HG03108 (cell line): ENCODE measurements around the gene CEPT1.

Experiments used
- ATAC-seq: cut with Tn5 transposase; IDR thresholded peaks from one replicate; pipeline ENCODE4 v1.9.1; 2021; ENCODE audit warnings: moderate library complexity; ENCODE audit not compliant: unreplicated experiment

The CEPT1 gene

DNA sequence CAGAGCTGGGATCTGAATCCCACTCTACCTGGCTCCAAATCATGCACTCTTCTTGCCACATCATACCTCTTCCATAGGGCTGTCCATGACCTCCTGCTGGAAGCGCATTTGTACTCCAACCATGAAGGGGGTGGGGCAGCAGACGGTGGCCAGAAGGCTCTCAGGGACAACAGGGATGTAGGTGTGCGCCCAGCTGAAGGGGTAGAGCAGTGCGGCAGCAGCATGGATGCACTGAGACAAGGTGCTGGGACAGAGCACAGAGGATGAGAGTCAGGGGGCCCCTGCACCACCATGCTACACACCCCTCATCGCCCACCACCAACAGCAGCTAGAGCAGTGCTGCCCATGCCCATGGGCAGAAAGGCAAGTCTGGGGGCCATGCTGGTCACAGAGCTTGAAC, 52.1 kb downstream of the CEPT1 start:
- ATAC-seq = no peak

DNA sequence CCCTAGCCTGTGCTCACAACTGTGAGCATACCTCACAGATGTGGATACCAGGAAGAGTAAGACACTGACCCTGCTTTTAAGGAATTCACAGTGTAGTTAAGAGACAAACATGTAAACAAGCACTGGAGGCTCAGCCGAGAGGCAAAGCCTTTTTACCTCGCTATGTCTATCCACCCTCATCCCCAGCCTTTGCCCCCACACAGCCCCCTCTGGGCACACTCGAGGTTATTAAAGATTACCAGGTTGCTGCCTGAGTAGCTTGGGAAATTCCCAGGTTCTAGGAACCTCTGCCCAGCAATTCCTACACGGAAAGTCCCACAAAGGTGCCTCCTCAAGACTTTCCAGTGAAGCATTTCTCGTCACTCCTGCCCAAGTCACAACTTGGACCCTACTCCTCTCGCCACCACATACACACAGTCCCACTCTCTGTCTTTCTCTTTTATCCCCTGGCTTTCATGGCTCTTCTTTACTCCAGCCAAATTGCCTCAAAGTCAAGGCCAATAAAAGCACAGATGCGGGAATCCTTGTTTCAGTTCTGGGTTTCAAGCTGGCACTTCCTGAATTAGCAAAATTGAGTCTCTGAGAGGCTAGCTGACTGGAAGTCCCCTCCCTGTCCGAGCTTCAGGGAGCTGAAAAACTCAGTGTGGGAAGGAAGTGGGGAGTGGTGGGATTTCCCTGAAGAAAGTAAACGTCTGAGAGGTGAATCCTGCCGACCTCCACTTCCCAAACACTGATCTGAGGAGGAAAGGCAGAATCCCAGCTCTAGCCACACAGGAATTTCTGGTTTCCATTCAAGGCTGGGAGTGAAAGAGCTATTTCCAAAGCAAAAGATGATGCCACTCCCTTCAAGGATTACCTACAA, 52.9 kb downstream of the CEPT1 start:
- ATAC-seq = peak; percentile 39

DNA sequence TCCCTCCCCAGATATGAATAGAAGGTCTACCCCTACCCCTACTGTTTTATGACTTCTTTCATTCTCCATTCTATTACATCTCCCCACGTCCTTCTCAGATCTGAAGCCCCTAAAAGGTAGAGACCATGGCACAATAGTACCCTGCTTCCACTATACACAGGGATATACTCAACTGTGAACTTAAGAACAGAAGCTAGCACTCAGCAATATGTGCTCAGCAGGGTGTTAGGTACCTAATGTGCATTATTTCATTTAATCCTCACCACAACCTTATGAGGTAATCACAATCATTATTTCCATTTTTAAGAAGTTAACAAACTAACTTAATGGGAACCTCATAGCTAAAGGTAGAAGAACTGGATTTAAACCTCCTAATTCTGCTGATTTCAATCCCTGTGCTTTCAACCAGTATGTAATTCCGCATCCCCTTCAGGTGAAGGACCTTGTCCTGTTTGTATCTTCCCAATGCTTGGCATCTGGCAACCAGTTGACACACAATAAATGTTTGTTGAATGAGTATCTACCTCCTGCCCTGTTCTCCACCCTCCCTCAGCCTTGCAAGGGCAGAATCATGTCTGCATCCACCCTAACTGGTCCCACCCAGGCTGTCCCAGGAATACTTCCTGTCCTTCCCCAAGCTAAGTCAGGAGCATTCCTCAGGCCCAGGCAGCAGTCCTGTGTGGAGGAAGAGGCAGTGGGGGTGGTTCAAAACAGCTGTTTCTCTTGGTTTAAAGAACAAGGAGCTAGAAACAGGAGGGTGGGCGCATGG, 53.9 kb downstream of the CEPT1 start:
- no peak for ATAC-seq

DNA sequence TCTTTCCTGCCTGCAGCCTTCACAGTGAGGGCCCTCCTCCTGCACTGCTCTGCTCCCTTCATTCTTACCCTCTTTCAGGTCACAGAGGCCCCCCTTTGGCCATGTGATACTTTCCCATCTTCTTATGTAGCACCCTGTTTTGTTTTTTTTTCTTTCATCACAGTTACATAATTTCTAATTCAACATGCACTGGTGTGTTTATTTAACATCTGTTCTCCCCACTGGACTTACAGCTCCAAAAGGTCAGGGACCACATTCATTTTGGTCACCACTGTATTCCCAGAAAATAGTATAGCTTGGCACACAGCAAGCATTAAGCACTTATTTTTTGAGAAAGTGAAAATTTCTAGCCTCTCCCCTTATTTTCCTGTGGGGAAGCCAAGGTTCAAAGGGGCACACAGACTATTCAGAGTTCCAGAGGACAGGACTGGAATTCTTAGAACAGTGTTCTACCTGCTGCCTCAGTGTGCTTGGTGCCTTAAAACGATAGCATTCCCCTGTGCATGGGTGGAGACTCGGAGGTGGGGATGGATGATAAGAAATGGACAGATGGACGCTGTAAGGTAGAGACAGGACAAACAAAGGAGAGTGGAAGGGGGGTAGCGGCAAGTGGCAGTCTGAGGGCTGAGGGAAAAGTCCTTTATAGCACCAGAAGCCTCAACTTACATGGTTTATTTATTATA, 55.1 kb downstream of the CEPT1 start:
- no peak for ATAC-seq

DNA sequence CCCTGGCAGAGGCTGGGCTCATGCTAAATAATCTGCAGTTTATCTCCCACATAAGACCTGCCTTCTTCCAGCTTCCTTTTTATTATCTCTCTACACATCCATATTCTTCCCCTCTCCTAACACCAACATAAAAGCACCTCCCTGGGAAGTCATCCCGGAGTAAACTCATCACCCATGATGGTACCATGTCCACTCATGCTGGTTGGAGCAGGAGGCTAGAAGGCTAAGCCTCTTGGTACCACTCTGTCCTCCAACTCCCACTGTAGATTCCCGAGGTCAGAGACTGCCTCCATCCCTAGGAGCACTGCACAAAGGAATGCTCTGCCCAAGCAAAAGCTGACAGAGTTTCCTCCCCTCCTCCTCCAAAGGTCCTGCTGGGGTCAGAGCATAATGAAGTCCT, 56.2 kb downstream of the CEPT1 start:
- ATAC-seq = no peak

DNA sequence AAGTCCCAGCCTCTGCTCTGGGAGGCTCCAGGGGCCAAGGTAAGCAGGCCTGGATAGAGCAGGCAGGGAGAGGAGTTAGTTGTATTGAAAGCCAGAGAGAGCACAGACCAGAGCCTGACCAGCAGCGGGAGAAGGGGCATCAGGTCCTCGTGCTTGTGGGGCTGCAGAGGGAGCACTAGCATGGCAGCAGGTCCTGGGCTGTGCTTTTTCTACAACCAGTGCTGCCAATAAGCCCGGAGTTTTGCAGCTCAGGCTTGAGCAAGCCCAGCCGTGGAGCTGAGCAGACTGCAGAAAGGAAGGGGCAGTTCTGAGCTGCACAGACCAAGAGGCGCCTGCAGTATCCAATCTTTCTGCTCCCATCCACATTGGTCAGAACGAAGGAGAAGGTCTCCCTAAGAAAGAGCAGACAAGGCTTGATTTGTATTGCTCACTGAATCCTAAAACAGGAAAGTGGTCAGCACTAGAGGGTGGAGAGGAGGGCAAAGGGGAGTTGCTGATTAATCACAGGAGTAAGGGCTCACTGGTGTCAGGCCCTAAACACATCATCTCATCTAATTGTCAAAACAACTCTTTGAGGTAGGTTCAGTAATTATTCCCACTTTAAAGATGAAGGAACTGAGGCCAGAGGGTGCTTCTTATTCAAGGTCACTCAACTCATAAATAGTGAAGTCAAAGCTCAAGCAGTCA, 57.7 kb downstream of the CEPT1 start:
- no peak for ATAC-seq

DNA sequence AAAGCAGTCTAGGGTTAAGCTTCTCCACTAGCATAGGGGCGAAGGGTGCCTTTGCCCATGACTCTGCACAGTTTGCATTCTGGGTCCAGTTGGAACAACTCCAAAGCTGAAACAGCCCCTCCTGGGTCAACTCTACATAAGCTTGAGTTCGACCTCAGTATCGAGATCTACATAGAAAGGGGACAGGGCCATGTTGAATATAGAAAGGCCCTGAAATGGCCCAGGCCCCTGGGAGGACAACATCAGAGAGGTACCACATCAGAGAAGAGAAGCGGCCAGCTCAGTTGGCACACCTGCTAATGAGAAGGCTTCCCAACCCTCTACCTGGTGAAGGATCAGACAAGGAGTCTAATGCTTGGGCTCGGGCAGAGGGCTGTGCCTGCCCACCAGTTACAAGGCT, 58.8 kb downstream of the CEPT1 start:
- ATAC-seq = no peak

DNA sequence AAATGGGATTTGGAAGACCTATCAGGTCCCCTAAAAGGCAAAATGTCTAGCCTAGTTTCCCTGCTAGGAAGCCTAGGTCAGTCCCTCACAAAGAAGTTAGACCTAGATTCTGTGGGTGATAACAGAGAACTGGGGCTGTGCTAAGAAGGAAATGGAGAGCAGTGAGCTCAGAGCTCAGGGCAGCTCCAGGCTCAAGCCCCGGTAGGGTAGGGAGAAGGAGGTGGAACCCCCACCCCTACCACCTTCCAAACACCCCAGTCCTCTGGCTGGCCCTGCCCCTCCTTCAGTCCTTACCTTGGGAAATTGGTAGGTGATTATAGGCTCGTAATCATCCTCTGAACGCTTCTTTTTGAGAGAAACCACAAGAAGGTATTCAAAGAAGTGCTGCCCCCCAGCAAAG, 59.3 kb downstream of the CEPT1 start:
- no peak for ATAC-seq

DNA sequence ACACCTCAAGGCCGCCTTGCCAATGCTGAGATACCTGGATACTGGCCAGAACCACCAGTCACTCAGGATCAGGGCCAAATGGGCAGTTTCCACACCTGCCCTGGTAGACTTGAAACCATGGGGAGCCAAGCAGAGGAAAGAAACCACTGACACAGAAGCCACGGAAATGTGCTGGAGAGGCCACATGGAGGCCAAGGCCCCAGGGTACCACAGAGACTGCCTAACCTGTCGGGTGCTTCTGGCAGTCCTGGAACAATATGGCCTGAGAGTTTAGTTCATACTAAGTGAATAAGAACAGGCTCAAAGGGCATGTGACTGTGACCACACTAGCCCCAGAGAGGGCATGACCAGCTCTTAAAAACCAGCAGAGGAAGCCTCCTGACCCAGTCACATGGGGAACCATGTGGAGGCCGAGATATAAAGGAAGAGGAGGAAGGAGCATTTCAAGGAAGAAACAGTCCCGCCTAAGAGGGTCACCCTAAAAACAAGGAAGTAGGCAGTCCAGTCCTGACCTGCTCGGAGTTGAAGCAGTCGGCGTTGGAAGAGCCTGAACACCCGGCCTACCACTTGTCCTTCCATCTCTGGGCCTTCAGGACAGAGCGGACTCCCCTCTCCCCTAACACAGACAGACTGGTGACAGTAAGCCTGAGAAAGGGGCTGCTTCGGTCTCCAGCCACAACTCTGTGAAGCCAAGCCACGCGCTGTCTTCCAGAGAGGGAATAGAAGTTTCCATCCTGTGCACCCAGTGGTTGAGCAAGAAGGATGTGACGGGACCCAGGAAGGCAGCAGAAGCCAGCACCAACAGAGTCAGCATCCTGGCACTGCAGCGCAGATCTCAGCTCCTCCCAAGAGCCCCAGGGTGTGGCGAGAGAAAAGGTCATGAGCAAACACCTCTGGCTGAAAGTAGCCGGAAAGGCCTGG, 60.1 kb downstream of the CEPT1 start, which contains the start of gene DENND2D:
Gene DENND2D (minus strand): TSS at position 766 of the 921 bp plus-strand sequence. CDS start 187 bp downstream, at position 579.
- no peak for ATAC-seq

DNA sequence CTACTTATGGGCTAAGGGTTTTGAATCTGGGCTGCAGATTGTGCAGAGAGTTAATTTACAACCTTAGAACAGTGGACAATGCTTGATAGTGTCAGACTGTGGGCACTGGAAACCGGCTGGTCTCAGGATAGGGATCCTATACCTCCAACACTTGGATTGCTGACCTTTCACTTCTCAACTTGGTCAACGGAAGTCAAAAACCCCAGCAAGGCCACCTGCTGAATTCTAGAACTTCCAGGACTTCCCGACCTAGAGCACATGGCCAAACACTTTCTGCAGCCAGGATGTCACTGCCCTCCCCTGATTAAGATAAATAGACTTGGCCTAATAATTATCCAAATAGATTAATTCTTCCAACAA, 60.8 kb downstream of the CEPT1 start:
- ATAC-seq = no peak

DNA sequence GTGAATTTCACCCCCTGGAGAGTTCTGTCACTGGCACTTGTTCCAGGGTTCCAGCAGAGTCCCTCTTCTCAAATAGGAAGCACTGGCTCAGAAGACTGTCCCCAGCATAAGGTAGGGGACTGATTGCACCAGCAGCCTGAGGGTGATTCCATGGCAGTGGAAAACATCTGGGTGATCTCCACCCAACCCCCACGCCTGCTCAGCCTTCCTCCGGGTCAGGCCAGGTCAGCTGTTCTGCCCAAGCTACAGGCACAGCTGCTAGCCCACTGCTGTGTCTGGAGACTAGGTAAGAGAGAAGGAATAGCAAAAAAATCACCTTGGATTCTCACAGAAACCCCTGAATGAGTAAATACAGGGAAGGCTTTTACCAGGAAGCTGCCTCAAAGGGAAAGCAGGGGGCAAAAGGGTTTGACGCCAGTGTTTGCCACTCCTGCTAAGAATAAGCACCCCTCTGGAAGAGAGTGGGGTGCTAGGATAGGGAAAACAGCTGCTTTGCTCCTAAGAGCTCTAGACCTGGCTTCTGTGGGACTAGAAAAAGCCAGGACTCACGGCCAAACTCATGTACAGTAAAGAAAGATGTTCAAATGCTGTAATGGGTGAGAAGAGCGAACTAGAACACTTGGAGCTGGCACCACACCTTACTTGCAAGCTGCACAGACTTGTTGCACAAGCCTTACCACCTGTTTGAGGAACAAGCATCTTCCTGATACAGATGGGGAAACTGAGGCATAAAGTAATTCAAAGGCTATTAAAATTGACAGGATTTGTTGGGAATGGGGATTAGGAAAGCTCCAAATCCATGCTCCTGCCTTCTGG, 61.5 kb downstream of the CEPT1 start:
- no peak for ATAC-seq

DNA sequence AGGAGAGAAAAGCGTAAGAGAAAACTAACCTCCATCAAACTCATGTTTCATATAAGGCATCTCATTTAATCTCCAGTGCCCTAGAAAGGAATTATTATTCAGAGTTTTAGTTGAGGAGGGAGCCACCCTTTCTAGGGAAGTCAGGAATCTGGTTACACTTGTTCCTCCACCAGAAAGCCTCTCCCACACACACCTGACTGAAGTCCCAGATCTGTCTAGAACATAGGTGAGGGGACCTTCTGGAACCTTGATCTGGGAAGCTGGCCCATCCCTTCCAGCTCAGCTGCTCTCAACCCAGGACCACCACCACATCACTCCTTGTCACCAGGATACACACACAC, 62.3 kb downstream of the CEPT1 start:
- ATAC-seq = no peak

DNA sequence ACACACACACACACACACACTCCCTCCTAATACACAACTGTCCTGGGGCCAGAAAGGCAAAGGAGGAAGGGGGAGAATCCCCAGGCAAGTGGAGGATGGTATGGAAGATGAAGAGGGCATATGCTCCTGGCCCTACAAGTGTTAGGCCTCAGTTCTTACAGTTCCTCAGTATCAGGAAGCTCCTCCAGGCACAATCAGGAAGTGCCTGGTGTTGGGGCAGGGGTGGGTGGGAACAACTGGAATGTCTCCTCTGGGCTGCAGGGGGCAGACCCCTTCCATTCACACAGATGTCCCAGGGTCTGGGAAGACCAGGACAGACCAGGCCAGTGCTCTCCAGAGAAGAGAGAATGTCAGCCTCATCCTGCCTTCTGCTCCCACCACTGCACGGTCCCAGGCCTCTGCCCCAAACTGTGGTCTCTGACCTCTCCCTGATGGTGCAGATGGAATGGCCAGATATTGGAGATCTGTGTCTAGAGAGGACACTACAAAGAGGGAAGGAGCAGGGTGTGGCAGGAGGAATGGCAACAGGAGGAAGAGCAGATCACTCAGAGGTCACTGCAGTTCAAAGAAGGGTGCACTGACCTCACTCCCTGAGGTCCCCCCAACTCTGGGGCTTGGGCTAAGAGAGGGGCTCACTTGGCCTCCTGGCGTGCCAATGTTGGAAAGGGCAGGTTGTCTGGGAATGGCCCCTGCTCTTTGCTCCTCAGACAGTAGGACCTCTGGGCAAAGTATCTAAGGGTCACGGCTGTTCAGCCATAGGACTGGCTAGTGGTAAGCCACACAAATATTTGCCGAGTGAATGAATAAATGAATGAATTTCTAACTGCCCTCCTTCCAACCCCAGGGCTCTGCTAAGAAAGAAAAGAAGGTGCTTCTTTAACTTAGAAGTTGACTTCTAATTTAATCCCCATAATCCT, 62.9 kb downstream of the CEPT1 start:
- ATAC-seq = no peak

DNA sequence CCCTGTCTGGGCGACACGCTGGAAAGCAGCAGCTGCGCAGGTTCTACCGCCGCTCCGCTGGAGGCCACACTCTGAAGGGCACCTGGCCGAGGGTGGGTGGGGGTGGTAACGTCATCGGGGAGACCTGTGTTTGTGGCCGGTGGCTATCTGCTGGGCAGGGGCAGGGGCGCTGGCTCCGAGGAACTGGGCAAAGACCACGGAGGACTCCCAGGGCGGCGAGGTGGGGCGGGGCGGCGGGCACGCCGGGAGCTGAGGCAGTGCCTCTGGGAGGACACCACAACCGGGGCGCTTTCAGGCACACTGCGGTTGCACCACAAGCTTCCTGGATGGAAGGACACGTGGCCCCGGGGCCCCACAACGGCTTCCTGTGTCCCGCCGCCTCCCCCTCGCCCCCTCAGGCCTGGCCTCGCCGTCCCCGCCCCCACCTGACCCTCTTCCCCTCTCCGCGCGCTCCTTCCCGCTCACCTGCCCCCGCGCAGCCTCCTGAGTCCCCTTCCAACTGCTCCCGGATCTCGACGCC, 63.7 kb downstream of the CEPT1 start:
- ATAC-seq = peak; percentile 41

DNA sequence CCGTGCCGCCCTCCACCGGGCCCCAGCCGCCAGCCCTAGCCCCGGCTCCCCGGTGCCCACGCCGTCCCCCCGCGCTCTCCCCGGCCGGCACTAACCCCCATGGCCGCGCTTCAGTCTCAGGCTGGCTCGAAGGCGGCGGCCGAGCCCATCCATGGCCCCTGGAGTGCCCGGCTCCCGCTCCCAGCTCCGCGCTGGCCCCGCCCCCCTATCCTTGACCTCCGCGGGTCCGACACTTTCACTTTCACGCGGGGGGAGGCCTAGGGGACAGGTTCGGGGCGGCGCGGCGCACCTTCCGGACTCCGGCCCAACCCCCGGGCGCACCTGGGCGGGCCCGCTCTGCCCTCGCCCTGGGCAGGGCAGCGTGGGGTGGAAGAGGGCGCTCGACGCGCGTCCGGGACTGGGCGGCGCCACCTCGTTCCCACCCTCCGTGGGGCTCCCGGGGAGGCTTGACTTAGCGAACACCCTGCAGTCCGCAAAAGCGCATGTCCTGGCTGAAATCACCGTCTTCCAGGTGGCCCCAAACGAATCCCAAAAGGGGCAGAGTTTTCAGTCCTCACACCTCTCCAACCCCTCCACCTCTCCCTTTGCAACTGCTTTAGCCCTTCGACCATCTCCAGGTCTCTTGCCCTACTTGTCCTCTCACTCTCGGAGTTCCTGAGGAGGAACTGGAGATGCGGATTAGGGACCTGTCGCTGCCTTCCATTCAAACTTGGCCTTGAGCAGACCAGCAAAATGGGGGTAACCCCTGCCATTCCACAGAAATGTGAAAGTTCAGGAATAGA, 64.4 kb downstream of the CEPT1 start:
- peak; percentile 65 for ATAC-seq

DNA sequence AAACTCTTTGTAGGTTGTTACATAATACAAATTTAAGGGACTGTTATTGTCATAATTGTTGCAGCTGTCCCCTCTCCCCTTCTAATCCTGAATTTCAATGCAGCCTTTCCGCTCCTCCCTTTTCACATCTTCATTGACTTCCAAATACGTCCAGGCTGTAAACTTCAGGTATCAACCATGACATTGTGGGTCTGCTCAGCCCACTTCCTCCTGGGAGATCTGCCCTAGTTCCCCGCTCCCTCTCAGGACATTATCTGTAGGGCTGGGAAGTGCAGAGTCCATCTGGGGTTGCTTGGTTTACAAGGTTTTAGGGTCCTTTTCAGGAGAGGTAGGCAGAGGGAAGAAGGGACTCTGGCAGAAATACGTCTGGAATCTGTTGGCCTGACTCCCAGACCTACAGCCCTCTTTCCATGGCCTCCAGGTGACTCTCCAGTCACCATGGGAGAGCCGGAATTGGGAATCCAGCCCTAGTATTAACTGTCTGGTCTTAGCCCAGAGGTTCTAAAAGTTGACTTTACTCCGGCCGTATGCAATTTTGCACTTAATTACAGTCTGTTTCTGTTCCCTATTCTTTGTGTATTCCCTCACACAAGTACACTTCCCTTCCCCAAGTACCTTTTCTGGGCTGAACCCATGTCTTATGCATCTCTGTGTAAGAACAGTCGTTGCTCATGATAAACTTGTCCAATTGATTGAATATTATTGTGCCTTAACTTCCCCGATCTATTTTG, 65.1 kb downstream of the CEPT1 start:
- no peak for ATAC-seq

DNA sequence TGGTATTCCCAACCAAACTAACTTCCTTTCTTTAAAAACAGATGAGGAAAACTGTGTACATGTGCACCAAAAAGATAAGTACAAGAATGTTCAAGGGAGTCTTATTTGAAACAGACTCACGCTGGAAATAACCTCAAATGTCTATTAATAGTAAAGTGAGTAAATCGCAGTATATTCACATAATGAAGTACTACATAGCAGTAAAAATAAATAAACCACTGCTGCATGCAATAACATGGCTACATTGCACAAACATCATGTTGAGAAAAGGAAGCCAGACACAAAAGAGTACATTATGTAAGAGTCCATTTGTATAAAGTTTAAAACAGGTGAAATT, 65.7 kb downstream of the CEPT1 start:
- ATAC-seq = no peak
